GM18498 (cell line): ENCODE results near the gene SAMD1.
A peak's percentile ranks its signal among the peaks of the same experiment; 100 is the strongest.

Experiments used
- ATAC-seq: cut with Tn5 transposase; IDR thresholded peaks from one replicate; pipeline ENCODE4 v1.9.1; 2021; ENCODE audit warnings: mild to moderate bottlenecking, moderate library complexity; ENCODE audit not compliant: unreplicated experiment

Gene SAMD1

DNA sequence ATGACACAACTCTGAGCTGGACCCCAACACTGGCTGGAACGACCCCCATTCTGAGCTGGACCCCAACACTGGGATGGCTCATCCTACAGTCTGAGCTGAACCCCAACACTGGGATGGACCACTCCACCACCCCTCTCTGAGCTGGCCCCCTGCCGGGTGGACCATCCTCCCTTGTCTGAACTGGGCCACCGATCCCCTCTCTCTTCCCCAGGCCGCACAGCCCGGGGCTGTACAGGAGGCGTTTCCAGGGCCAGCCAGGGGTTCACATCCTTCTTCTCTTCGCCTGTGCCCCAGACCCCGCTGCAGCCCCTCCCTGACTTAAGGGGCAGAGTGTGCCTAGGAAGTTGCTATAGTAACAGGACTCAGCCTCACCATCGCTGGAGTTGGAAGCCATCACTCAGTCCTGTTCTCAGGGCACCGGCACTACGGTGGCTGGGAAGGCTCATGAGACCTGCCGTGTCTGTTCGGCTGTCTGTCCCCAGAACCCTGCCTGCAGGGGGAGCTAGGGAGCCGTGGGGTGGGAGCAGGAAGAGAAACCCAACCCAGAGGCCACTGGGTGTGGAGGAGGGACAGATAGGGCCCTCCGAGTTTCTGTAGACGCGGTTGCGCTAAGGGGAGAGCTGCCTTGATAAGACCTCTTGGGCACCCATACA lies 23.3 kb upstream of the SAMD1 start:
- no peak for ATAC-seq

DNA sequence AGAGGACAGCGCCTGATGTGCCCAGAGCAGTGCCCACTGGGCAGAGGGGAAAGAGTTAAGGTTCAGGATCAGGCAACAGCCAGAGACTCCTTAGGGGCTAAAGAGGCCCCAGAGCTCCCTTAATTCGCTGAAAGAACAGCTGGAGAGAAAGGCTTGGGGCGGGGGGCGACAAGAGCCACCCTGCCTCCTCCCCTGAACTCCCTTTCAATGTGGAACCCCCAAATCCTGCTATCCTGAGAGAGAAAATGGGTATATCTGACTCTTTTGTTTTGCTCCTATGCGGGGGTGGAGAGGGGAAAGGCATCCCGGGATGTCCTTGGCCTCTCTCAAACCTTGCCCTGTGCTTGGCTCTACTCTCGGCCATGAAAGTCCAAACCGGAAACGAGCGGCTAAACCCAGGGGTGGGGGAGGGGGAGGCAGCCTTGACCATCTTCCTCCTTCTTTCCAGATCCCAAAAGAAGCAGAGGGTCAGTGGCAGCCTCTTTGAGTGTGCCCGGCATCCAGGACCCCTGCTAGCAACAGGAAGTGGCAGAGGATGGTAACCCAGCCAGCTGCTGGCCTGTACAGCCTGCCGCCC lies 22.3 kb upstream of the SAMD1 start:
- ATAC-seq = no peak

DNA sequence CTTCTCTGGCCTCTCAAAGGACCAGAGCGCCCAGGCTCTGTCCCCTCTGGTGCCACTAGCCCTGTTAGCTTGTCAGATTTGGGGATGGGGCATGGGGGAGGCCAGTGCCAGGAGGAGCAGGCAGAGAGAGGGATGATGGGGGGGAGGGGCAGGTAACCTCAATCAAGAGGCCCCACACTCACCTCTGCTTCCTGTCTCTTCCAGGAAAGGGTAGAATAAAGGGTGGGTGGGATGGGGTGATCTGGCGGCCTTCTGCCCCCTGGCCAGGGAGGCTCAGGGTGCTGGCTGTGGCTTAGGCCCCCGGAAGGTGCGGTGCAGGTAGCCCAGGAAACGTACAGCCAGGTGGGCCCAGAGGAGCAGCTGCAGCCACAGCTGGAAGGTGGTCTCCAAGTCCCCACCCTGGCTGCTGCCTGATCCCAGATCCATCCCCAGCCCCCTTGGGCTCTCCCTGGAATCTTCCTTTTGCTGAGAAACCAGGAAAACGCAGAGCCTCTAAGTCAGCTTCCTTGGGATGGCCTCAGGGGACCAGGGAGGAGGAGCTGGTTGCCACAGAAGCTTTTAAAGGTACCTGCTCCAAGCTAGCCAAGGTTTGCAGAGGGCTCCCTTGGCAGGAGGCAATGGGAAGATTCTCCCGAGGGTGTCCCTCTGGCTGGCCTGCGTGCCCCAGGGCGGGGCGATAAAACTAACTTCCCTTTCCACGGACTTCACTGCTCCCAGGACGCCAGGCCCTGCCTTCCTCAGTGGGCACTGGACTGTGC lies 21.7 kb upstream of the SAMD1 start:
- ATAC-seq = no peak

- no peak for ATAC-seq
These were observed 20.9 kb upstream of the SAMD1 start for GRCh38 chr19:14111486-14111885.

GRCh38 chr19:14110650-14111049 lies 20.1 kb upstream of the SAMD1 start:
- no peak for ATAC-seq

DNA sequence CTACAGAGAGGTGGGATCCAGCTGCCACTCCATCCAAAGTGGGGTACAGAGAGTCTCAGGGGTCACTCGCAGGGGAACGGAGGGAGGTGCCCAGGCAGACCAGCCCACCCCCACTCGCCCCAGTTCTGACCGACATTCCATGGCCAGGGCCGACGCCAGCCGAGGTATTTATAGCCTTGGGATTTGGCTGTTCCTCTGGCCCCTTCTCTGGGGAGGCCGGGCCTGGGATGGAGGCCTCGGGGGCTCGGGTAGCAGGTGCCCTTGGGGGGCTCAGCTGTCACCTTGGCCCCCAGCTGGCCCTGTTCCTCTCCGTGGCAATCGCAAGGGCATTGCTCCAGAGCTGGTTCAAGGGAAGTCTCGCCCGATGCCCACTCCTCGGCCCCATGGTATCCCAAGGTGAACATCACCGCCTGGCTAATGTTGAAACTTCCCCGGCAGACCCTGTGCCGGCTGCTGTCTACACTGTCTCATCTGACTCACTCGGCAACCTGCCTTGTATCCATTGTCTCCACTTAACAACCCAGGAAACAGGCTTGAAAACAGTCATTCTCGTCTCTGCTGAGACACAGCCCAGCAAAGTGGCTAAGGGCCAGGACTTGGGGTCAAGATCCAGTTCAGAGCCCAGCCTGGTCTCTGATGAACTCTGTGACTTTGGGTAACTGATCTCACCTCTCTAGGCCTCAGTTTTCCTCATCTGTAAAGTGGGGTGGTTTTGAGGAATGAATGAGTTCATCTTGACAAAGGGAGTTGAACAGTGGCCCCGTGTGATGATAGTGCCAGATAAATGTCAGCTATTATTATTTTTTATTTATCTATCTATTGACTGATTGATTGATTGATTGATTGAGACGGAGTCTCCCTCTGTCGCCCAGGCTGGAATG lies 17.3 kb upstream of the SAMD1 start:
- no peak for ATAC-seq

GRCh38 chr19:14106840-14107239 lies 16.3 kb upstream of the SAMD1 start:
- ATAC-seq = no peak

- ATAC-seq = no peak
These were observed 15.1 kb upstream of the SAMD1 start for GRCh38 chr19:14105680-14106079.

- ATAC-seq = no peak
These were observed 12.8 kb upstream of the SAMD1 start for GRCh38 chr19:14103310-14103709.

- ATAC-seq = no peak
These were observed 12.2 kb upstream of the SAMD1 start for GRCh38 chr19:14102756-14103155.

DNA sequence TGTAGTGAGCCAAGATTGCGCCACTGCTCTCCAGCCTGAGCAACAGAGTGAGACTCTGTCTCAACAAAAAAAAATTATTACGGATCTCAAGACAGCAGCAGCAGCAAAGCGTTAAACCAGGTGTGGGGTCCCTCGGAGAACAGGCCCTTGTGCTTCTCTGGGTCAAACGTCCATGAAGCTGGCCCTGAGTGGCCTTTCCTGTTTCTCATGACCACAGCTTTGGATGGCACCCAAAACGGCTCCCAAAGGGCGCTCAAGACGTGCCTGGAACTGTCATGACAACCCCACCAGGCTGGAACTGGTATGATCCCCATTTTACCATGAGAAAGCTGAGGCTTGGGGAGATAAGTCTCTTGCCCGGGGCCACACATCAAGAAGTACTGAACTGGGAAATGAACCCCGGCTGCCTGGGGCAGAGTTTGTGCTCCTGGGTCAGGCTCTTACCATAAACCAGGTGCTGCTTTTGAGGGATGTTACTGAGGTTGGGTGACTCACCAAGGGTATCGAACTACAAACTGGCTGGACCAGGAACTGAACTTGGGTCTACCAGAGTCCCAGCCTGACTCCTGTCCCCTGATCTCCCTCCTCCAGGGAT lies 11.6 kb upstream of the SAMD1 start:
- ATAC-seq = no peak

DNA sequence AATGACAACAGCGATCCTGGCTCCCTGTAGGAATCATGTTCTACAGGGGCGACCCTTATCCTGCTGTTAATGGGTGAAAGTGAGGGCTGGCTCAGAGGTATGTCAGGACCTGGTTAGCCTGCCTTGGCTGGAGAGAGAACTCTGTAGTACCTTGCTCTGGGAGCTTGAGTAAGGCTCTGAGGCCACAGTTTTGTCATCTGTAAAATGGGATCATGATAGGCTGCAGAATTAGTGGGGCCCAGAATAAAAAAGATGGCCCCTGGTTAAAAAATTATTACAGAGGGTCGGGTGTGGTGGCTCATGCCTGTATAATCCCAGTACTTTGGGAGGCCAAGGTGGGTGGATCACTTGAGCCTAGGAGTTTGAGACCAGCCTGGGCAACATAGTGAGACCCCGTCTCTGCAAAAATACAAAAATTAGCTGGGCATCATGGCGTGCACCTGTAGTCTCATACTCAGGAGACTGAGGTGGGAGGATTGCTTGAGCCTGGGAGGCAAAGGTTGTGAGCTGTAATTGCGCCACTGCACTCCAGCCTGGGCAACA lies 10.5 kb upstream of the SAMD1 start:
- no peak for ATAC-seq

- ATAC-seq = no peak
These were observed 7.1 kb upstream of the SAMD1 start for GRCh38 chr19:14097532-14098151.

- ATAC-seq = no peak
These were observed 5.9 kb upstream of the SAMD1 start for GRCh38 chr19:14096272-14096992.

DNA sequence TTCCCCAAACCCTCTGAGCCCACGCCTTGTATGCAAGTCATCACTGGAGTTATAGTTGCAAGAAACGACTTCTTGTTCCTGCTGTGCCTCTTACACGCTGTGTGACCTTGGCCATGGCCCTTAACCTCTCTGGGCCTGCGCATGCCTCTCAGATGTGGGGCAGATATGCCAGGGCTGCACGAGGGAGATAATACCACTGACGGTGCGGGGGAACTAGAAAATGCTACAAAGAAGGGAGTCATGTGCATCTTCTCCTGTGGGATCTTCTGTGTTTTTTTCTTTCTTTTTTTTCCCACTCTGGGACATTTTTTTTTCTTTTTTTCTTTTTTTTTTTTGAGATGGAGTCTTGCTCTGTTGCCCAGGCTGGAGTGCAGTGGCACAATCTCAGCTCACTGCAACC lies 4.3 kb upstream of the SAMD1 start:
- no peak for ATAC-seq

DNA sequence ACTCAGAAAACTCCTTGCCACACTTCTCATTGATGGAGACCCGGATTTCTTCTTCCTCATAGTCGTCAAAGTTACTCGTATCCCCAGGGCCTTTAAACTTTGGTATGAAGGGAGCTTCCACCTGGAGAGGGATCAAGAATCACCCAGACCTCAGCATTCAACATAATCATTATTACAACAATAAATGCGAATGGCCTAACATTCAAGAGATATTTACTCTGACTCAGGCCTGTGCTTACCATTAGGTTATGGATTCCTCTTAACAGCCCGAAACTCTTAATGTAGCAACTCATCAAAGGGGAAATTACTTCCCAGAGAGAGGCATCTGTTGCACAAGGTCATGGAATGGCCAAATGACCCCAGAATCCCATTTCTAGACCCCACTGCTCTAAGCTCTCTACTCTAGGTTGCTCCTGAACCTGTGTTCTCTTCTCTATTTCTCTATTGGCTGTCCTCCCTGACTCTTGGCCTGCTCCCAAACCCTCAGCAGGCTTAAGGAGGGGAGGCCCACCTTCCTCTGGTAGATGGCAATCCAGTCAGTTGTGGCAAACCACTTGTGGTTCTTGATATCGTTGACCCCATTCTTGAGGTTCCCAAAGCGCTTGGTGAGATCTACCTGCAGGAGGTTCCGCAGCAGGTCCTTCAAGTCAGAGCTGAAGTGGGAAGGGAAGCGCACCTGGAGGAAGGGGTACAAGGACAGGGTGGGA lies 2.7 kb upstream of the SAMD1 start:
- no peak for ATAC-seq

DNA sequence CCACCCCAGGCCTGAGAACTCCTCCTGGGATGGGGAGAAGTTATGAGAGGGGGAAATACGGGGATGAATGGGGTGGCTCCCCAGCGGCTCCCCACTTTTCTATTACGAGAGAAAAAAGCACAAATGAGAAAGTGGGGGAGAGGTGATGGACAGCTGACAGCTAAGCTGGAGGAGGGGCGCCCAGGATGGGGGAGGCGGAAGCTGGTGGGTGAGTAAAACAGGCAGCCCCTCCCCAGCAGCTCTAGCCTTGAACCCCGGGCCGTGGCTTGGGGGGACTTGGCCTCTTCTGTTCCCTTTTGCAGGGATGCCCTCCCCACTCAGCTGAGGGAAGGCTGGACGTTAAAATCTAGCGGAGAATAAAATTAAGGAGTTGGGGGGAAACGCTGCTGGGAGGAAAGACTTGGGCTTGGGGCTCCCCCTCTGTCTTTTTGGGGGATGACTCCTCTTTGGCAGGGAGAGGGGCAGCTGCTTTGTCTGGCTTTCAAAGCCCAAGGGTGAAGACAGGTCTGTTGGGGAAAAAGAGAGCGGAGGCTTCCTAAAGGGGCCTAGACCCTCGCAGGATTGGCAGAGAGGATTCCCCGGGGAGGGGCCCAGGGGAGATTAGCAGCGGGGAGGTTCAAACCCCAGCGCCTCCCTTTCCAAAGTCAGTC lies 1.4 kb upstream of the SAMD1 start:
- peak; percentile 9 for ATAC-seq

DNA sequence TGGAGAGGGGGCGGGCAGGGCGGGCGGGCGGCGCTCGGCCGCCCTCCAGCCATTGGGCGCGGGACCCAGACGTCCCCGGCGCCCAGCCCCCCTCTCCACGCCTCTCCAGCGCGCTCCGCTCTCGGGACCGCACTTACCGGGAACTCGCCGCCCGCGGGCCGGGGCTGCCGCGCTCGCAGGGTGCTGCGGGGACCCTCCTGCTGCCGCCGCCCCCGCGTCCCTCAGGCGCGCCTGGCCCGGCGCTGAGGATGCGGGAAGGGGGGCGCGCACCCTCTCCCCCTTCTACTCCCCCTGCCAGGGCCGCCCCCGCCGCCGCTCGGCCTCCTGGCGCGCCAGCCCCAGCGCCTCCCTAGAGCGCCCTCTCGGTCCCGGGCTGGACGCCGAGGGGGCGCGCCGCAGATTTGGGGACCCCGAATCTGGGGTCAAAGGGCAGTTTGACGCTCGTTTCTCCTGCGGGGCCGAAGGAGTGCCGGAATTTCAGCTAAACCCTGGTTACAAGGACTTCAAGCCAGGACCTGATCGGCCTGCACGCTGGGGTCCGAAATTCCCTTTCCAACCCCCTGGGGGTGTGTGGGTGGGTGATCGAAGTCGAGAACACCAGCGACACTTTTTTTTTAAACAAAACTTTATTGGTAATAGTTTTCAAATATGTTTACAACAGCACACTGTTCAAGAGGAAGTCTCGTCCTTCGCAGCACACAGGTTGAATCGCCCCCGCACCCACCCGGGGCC lies 696 bp upstream of the SAMD1 start:
- peak; percentile 63 for ATAC-seq
